Esophagus muscularis mucosa (tissue), 4 donors: ENCODE measurements around the gene UST. TPM values are rescaled to one million over a fixed set of nuclear protein-coding genes. Genes with fewer than 3 reads are reported as not detected.

Experiments
- DNase-seq: peaks from one replicate; pipeline ENCODE4 v3.0.0-alpha.2; 2017; ENCODE audit errors: extremely low spot score
- H3K27ac ChIP-seq, 4 donors: fragments of 200-600 bp; sonication (generic); replicated peaks in 1 of 4; 1 replicate in 3 of 4; 2 replicates in 1 of 4; pipeline ENCODE4 v1.5.1; 2016 to 2019; ENCODE audit warnings: mild to moderate bottlenecking in 1 of 4
- H3K27me3 ChIP-seq, 4 donors: fragments of 200-600 bp; sonication (generic); one replicate each; pipeline versions ENCODE4 v1.5.1 to v1.6.0; 2016 to 2019
- H3K36me3 ChIP-seq, 4 donors: fragments of 200-600 bp; sonication (generic); one replicate each; pipeline ENCODE4 v1.5.1; 2016 to 2019
- H3K4me1 ChIP-seq, 4 donors: fragments of 200-600 bp; sonication (generic); one replicate each; pipeline ENCODE4 v1.5.1; 2016 to 2019
- H3K4me3 ChIP-seq, 4 donors: fragments of 200-600 bp; sonication (generic); 1 replicate in 2 of 4; 2 replicates in 2 of 4; pipeline ENCODE4 v1.5.1; 2016 to 2019; ENCODE audit warnings: mild to moderate bottlenecking in 4 of 4, moderate library complexity in 1 of 4
- H3K9me3 ChIP-seq, 4 donors: fragments of 200-600 bp; sonication (generic); 1 replicate in 3 of 4; 2 replicates in 1 of 4; pipeline ENCODE4 v1.5.1; 2016 to 2019
- EP300 ChIP-seq: sonication (generic); formaldehyde crosslinking; IDR thresholded peaks from one replicate; pipeline ENCODE4 v1.6.1; 2017; ENCODE audit warnings: antibody characterized with exemption
- POLR2A ChIP-seq: fragments of 450-650 bp; IDR thresholded peaks from one replicate; pipeline ENCODE4 v1.6.1; 2017; ENCODE audit warnings: antibody characterized with exemption, moderate library complexity, mild to moderate bottlenecking, low read depth
- POLR2AphosphoS5 ChIP-seq, 2 donors: sonication (generic); formaldehyde crosslinking; IDR thresholded peaks; one replicate each; pipeline ENCODE4 v1.6.1; 2017; ENCODE audit warnings: antibody characterized with exemption in 2 of 2
- WGBS: methylation state at CpG from one replicate; pipeline ENCODE4 v1.1.5; 2018; 5-methylcytosine and 5-hydroxymethylcytosine counted together
- intact Hi-C: fragments of 100-400 bp; cut with DNase I; formaldehyde crosslinking; loops from one replicate; pipeline ENCODE4 v1.15.1; 2023
- total RNA-seq, 4 donors: library from RNA; depleted of rRNA; stranded (reverse); fragments of >200 nt; gene quantifications; one replicate each; pipeline versions ENCODE4 v1.1.0 to v1.2.1, GENCODE V29; 2016
- TF ChIP-seq, protein P1 (sequence below), 3 experiments: fragments of 200-600 bp in 2 of 3; fragments of 450-650 bp in 1 of 3; sonication (generic) in 2 of 3; IDR thresholded peaks; one replicate each; pipeline ENCODE4 v1.5.1; 2017 to 2019; ENCODE audit warnings: antibody characterized with exemption in 3 of 3, mild to moderate bottlenecking in 2 of 3, moderate library complexity in 1 of 3

The UST gene
- total RNA-seq, 4 donors from 2014 or later, result 29.1 to 46.3 (median 32.4) TPM

DNA sequence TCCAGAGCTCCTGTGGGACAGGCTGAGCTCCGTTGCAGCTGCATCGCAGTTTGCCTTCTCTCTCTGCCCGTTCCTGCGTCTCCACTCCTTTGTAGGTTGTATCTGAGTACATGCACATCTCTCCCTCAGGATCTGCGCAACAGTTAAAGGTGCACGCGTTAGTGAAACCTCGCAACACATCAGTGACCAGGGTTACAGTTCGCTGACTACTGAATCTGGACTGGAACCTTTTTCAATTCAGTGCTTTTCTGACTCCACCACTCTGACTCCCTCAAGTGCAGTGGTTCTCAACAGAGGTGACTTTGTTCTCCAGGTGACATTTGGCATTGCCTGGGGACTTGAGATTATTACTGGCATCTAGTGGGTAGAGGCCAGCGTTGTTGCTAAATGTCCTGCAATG lies 44.0 kb downstream of the UST start:
- WGBS, result 93% methylated on average over 10 of the region's 10 CpGs
- no peak overlapping the region for H3K4me3 ChIP-seq
- H3K27ac ChIP-seq, result no peak overlapping the region
- no peak for TF ChIP-seq EP300
- no peak for TF ChIP-seq POLR2AphosphoS5 (IDR thresholded peaks at IDR 0.05)
- no peak for TF ChIP-seq POLR2A
- TF ChIP-seq, protein P1, sequence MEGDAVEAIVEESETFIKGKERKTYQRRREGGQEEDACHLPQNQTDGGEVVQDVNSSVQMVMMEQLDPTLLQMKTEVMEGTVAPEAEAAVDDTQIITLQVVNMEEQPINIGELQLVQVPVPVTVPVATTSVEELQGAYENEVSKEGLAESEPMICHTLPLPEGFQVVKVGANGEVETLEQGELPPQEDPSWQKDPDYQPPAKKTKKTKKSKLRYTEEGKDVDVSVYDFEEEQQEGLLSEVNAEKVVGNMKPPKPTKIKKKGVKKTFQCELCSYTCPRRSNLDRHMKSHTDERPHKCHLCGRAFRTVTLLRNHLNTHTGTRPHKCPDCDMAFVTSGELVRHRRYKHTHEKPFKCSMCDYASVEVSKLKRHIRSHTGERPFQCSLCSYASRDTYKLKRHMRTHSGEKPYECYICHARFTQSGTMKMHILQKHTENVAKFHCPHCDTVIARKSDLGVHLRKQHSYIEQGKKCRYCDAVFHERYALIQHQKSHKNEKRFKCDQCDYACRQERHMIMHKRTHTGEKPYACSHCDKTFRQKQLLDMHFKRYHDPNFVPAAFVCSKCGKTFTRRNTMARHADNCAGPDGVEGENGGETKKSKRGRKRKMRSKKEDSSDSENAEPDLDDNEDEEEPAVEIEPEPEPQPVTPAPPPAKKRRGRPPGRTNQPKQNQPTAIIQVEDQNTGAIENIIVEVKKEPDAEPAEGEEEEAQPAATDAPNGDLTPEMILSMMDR (IDR thresholded peaks at IDR 0.05), result no peak
- intact Hi-C loops, result no loop called here
- no peak for DNase-seq
- peaks cover 0 to 15% (median 9%) of the 10 kb centered on the region in 4 donors for H3K4me1 ChIP-seq
- no peaks in the 10 kb centered on the region for H3K9me3 ChIP-seq
- H3K36me3 ChIP-seq, result no peaks in the 10 kb centered on the region
- H3K27me3 ChIP-seq, result no peaks in the 10 kb centered on the region

DNA sequence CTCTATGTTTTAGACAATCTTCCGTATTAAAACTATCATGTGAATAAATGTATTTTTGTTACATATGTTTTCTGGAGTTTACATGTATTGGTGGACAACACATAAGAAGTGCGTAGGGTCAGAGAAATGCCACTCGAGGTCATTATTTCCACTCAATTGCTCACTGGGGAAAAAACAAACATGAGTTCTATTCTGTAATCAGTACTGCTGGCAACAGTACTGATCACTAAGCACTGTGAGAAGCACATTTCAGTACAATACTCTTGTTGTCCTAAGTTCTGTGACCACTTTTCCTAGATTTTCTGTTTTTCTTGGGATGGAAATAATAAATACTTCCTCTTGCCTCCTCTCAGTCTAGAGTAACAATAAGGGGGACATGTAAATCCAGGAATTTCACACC lies 44.5 kb downstream of the UST start:
- 96% methylated on average over 3 of the region's 3 CpGs for WGBS
- no peak for TF ChIP-seq POLR2A
- TF ChIP-seq, protein P1 (IDR thresholded peaks at IDR 0.05), result no peak
- TF ChIP-seq EP300, result no peak
- TF ChIP-seq POLR2AphosphoS5 (IDR thresholded peaks at IDR 0.05), result no peak
- Histone ChIP-seq H3K4me1 (peaks cover 0 to 15% (median 9%) of the 10 kb centered on the region in 4 donors), H3K36me3 (no peaks in the 10 kb centered on the region), H3K9me3 (no peaks in the 10 kb centered on the region), H3K27me3 (no peaks in the 10 kb centered on the region), H3K27ac (no peak overlapping the region), H3K4me3 (no peak overlapping the region)
- DNase-seq, result no peak
- intact Hi-C loops, result no loop called here

DNA sequence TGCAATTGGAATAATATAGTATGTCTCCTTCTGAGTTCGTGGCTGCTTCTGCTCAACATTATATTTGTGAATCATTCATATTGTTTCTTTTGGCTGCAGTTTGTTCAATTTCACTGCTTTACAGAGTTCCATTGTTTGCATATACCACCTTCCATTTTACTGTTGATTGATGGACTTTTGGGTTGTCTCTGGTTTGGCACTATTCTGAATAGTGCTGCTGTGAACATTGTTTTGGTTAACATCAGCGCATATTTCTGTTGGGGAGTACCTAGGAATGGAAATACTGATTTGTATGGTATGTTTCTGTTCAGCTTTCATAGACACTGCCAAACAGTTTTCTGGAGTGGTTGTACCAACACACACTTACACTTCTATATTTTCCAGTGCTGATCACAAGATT lies 46.9 kb downstream of the UST start:
- intact Hi-C loops, result no loop called here
- Histone ChIP-seq H3K36me3 (no peaks in the 10 kb centered on the region), H3K4me1 (peaks cover 0 to 15% (median 9%) of the 10 kb centered on the region in 4 donors), H3K27me3 (no peaks in the 10 kb centered on the region), H3K4me3 (no peak overlapping the region), H3K27ac (no peak overlapping the region), H3K9me3 (no peaks in the 10 kb centered on the region)
- no peak for DNase-seq
- TF ChIP-seq, protein P1 (IDR thresholded peaks at IDR 0.05), result no peak
- TF ChIP-seq EP300 (no peak), POLR2A (no peak), POLR2AphosphoS5 (IDR thresholded peaks at IDR 0.05) (no peak)
- WGBS, result 92% methylated on average over 2 of the region's 2 CpGs

DNA sequence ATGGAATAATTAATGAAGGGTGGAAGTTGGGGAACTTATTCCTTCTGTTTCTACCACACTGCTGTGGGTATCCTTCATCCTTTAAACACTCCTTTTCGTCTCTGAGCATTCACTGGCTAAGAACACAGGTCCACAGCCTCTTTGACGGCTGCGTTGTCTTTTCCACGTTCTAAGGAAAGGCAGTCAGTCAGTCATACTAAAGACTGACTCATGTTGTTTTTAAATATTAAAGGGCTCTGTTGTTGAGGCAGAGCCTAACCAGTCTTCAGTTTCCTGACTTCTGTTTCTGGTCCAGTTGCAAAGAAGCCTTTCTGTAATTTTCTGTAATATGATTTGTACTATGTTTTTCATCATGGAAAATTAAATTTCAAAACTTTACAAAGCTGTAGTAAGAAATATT lies 48.0 kb downstream of the UST start:
- no peaks in the 10 kb centered on the region for H3K36me3 ChIP-seq
- DNase-seq, result no peak
- 86% methylated on average over 4 of the region's 4 CpGs for WGBS
- no peaks in the 10 kb centered on the region for H3K9me3 ChIP-seq
- no peak overlapping the region for H3K4me3 ChIP-seq
- H3K27ac ChIP-seq, result no peak overlapping the region
- TF ChIP-seq, protein P1 (IDR thresholded peaks at IDR 0.05), result no peak
- TF ChIP-seq POLR2A, result no peak
- TF ChIP-seq EP300, result no peak
- TF ChIP-seq POLR2AphosphoS5 (IDR thresholded peaks at IDR 0.05), result no peak
- intact Hi-C loops, result no loop called here
- H3K27me3 ChIP-seq, result no peaks in the 10 kb centered on the region
- peaks cover 0 to 16% (median 12%) of the 10 kb centered on the region in 4 donors for H3K4me1 ChIP-seq

DNA sequence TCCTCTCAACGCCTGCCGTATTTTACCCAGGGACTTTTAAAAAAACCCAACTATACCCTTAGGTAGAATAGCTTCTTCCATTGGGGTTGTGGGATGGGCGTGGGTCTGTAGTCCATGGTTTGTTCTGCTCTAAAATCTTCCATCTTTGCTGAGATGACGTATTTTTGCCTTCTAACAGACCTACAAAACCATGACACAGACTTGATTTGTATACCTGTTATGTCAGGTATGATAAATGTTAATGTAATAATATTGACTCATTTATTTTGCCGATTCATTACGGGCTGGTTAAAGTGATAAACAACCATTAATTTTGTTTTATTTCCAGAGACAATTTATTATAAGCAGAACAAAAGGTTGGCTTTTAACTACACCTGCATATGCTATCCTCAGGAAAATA lies 48.7 kb downstream of the UST start:
- TF ChIP-seq EP300 (no peak), POLR2A (no peak), POLR2AphosphoS5 (IDR thresholded peaks at IDR 0.05) (no peak)
- TF ChIP-seq, protein P1 (IDR thresholded peaks at IDR 0.05), result no peak
- 65% methylated on average over 6 of the region's 6 CpGs for WGBS
- Histone ChIP-seq H3K27ac (no peak overlapping the region), H3K4me3 (no peak overlapping the region), H3K9me3 (no peaks in the 10 kb centered on the region), H3K4me1 (peaks cover 0 to 20% (median 19%) of the 10 kb centered on the region in 4 donors), H3K27me3 (no peaks in the 10 kb centered on the region), H3K36me3 (no peaks in the 10 kb centered on the region)
- no peak for DNase-seq
- intact Hi-C loops, result no loop called here
